Retinal pigment epithelial cell (primary cell): ENCODE results near the gene MOGAT3.

Source experiments
- DNase-seq: peaks from one replicate; pipeline ENCODE4 v3.0.0-alpha.2; 2010; ENCODE audit warnings: low read depth
- H3K4me3 ChIP-seq: 2 replicates; pipeline ENCODE4 v1.5.1; 2011; ENCODE audit warnings: mild to moderate bottlenecking, low read length, control low read depth, moderate library complexity
- TF ChIP-seq, protein P1 (sequence below): conservative IDR thresholded peaks from 2 replicates; pipeline ENCODE4 v1.5.1; 2011; ENCODE audit warnings: low read depth, low read length, control low read depth, inconsistent platforms

MOGAT3 gene

DNA sequence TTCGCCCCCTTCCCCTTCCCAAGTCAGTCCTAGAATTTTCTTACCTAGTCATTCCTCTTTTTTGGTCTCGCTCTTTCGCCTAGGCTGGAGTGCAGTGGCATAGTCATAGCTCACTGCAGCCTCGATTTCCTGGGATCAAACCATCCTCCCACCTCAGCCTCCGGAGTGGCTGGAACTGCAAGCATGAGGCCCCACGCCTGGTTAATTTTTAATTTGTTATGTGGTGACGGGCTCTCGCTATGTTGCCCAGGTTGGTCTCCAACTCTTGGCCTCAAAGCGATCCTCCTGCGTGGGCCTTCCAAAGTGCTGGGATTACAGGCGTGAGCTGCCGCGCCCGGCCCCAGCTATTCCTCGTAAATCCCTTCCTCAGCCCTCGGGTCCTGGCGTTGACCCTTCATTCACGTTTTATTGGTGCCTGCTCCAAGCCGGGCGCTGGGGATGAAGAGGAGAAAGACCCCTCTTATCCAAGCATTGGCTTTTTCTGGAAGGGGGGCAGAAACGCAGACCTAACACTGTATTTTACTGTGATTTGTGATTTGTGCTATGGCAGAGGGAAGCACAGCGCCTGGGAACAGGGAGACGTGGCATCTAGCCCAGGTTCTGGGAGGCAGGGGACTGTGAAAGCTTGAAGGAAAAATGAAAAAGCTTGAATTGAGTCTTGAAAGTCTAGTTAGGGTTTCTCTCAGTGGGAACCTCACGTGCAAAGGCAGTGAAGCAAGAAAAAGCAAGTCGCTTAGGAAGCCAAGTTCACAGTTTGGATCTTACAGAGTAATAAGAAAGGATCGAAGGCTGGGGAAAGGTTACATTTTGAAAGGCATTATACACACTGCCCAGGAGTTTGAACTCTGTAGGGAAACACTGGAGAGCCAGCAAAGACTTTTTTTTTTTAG is 17.6 kb upstream of the MOGAT3 start:
- H3K4me3 ChIP-seq: peak overlapping the region; percentile 96
- no peak for DNase-seq
- TF ChIP-seq, protein P1, sequence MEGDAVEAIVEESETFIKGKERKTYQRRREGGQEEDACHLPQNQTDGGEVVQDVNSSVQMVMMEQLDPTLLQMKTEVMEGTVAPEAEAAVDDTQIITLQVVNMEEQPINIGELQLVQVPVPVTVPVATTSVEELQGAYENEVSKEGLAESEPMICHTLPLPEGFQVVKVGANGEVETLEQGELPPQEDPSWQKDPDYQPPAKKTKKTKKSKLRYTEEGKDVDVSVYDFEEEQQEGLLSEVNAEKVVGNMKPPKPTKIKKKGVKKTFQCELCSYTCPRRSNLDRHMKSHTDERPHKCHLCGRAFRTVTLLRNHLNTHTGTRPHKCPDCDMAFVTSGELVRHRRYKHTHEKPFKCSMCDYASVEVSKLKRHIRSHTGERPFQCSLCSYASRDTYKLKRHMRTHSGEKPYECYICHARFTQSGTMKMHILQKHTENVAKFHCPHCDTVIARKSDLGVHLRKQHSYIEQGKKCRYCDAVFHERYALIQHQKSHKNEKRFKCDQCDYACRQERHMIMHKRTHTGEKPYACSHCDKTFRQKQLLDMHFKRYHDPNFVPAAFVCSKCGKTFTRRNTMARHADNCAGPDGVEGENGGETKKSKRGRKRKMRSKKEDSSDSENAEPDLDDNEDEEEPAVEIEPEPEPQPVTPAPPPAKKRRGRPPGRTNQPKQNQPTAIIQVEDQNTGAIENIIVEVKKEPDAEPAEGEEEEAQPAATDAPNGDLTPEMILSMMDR: no peak

DNA sequence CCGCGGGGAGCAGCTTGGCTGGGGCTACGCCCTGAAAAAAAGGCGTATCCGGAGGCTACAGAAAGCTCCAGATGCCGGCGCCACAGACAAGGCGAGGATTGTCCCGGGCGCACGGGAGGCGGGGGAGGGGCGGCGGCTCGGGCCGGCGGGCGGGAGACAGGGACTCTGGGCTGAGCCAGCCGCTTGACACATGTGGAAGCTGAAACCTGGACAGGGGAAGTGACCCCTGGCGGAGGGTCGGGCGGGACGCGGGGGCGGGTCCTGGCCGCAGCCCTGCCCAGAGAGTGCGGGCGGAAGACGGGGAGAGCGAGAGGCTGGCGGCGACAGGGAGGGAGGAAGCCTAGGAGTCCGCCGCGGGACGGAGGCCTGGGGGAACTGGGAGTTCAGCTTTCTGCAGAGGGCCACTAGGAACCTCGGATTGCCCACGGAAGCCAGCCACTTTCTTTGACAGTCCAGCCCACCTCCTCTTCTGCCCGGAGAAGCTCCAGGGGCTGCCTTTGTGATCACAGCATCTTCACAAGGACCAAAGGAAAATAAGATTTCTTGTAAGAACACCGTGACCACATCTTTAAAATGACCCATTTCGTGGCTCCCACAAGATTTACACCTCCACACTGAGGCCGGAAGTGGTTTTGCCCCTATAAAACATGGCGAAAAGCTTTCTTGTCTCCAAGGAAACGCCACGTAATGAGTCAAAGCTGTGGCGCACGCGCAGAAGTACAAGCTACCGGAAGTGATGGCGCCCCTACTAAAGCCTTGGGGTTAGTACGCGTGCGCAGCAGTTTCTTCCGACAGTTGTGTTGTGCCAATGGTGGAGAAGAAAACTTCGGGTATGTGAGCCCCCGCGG is 16.8 kb upstream of the MOGAT3 start, which contains the start of the genes PLOD3 and ZNHIT1:
TSS of gene PLOD3 (minus strand) at position 194 of the 848 bp plus-strand sequence. CDS start 307 bp downstream, outside the sequence.
TSS of gene ZNHIT1 (plus strand) at position 778 of the 848 bp plus-strand sequence. CDS start at position 809, 31 bp downstream.
- peak; percentile 88 for DNase-seq
- peak within 1 kb of the TSS; percentile 96 for H3K4me3 ChIP-seq
- TF ChIP-seq, protein P1: no peak

DNA sequence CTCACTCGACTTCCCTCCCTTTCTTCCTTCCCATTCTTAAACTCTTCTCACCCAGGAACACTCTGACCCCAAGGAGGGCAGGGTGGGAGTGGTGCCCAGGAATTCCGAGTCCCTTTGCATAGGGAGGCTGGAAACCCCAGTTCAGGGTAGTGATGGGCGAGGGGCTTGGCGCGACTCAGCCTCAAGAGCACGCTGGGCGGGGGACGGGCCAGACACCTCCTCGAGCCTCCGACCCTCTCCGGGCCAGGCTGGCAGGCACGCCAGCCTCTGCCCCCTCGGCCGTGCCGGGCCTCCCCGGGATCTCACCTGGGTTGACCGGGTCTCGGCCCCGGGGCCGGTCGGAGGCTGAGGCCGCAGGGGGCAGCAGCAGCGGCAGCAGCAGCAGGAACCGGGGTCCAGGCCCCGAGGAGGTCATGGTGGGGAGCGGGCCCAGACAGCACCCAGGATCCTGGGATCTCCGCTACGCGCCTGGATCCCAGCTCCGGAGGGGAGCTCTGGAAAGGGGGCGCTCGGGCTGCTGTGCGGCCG is 16.1 kb upstream of the MOGAT3 start:
- TF ChIP-seq, protein P1: peak; percentile 7
- DNase-seq: no peak
- peak overlapping the region; percentile 96 for H3K4me3 ChIP-seq

DNA sequence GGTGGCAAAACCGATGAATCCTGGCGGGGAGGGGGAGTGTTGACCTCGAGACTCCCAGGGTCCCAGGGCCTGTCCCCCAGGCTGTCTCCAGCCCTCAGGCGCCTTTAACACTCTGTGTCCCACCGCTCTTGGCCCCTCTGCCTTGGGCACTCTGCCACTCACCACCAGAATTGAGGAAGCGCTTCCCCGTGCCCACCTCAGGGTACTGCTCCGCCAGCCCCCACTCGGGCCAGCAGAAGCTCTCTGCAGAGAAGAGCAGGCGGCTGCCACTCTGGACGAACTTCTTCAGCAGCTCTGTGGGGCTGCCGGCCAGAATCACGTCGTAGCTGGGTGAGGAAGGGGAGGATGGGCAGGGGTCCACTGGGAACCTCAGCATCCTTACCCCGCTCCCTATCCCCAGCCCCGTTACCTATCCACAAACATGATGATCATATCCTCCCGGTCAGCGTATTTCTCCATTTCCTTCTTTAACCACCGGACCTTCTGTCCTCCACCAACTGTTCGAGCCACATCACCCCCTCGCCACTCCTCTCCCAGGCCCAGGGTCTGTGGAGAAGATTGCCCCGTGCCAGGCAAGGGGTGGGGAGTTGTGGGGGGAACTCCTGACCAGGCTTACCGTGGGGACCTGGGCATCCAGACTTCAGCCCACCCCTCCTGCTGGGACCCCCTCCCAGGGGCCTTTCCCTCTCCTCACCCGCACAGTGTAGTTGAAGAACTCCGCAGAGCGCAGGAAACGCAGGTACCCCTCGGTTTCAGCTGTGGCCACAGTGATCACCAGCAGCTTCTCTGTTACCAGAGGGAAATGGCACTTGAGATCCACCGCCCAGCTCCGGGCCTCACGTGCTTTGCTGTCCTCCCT is 15.4 kb upstream of the MOGAT3 start:
- TF ChIP-seq, protein P1: no peak
- peak overlapping the region; percentile 96 for H3K4me3 ChIP-seq
- no peak for DNase-seq

DNA sequence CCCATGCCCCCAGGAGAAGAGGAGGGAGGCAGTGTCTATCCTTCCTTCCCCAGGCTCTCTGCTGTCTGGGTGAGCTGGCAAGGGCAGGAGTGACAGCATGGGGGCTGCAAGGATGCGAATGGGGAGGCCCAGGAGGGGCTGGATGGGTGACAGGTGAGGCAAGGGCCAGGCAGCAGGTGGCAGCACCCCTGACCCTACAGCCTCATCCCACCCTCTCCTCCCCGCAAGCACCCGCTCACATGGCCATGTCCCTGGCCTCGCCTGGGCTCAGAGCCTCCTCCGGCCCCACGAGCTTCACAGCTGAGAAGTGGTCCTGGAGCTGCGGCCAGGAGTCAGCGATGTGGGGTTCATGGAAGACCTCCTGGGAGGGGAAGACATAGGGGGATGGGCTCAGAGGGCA is 11.2 kb upstream of the MOGAT3 start:
- DNase-seq: no peak
- TF ChIP-seq, protein P1: no peak
- no peak overlapping the region for H3K4me3 ChIP-seq

DNA sequence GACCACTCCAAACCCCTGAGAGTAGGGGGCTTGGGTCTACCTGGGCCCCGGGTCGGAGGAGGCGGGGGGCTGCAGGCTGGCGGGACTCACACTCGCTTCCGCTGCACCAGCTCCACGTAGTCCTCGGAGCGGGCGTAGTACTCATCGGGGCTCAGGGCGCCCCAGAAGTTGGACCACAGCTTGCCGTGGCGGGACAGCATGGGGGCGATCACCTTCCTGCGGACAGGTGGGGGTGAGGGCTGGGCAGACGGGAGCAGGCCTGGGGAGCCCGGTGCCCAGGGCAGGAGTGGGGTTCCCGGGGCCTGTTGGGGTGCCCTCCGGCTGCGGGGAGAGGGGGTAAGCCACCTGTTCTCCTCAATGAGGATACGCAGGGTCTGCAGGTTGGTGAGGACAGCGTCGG is 10.7 kb upstream of the MOGAT3 start:
- H3K4me3 ChIP-seq: no peak overlapping the region
- TF ChIP-seq, protein P1: no peak
- no peak for DNase-seq
